Endothelial cell of umbilical vein (primary cell): ENCODE measurements around the gene NRG3. TPM values are rescaled to one million over a fixed set of nuclear protein-coding genes. Genes with fewer than 3 reads are reported as not detected.

Experiments used
- BruUV-seq: library from RNA; stranded (reverse); fragments of 400-500 nt; replicated peaks from 2 replicates; lab custom pipeline; 2021; lab: Mats Ljungman, UMichigan
- CTCF ChIA-PET: fragments of 300-600, 350-600 bp; sonication (Branson Sonifier 250); formaldehyde crosslinking; loops from one replicate; lab custom pipeline; 2021; ENCODE audit warnings: antibody characterized with exemption, inconsistent platforms; lab: Charles Lee
- POLR2A ChIA-PET: fragments of 300-600, 350-600 bp; sonication (Branson Sonifier 250); formaldehyde crosslinking; loops from one replicate; lab custom pipeline; 2021; ENCODE audit warnings: antibody characterized with exemption, inconsistent platforms; lab: Charles Lee
- DNase-seq: peaks from one replicate; pipeline ENCODE4 v3.0.0-alpha.2; 2011; ENCODE audit warnings: low read depth, low spot score
- FAIRE-seq: peaks from 2 replicates; lab custom pipeline; 2011; peaks lifted over from hg19 to GRCh38; lab: Jason Lieb, UNC
- H2AFZ ChIP-seq: 2 replicates; pipeline ENCODE4 v1.6.0; 2012; ENCODE audit warnings: low read depth, low read length, control low read depth, inconsistent platforms
- H3K27ac ChIP-seq: 2 replicates; pipeline ENCODE4 v1.5.1; 2011; ENCODE audit warnings: low read depth, mild to moderate bottlenecking, control low read depth, low read length, moderate library complexity; ENCODE audit not compliant: insufficient read depth
- H3K27me3 ChIP-seq, 2 experiments: 2 replicates each; pipeline versions ENCODE4 v1.6.0 to v1.6.1; 2011; ENCODE audit warnings: low read length in 2 of 2, mixed read lengths in 1 of 2; ENCODE audit not compliant: control insufficient read depth in 2 of 2, insufficient read depth in 2 of 2
- H3K36me3 ChIP-seq, 2 experiments: 2 replicates in 1 of 2; 3 replicates in 1 of 2; pipeline ENCODE4 v1.5.1; 2011; ENCODE audit warnings: low read length in 2 of 2, mild to moderate bottlenecking in 1 of 2, moderate library complexity in 1 of 2; ENCODE audit not compliant: control insufficient read depth in 2 of 2, insufficient read depth in 2 of 2; ENCODE audit errors: extremely low read depth in 1 of 2
- H3K4me1 ChIP-seq: 3 replicates; pipeline ENCODE4 v1.5.1; 2011; ENCODE audit warnings: mild to moderate bottlenecking, low read length; ENCODE audit not compliant: control insufficient read depth, insufficient read depth; ENCODE audit errors: extremely low read depth
- H3K4me2 ChIP-seq: 2 replicates; pipeline ENCODE4 v1.6.1; 2011; ENCODE audit warnings: low read length, control low read depth, mixed read lengths; ENCODE audit not compliant: insufficient read depth
- H3K4me3 ChIP-seq, 3 experiments: fragments of 200-600 bp in 1 of 3; sonication (generic), shearing (Covaris generic) in 1 of 3; replicated peaks in 1 of 3; 2 replicates each; pipeline ENCODE4 v1.5.1; 2011 to 2016; ENCODE audit warnings: control low read depth in 3 of 3, low read length in 3 of 3, mild to moderate bottlenecking in 2 of 3, inconsistent platforms in 1 of 3, low read depth in 1 of 3, moderate library complexity in 1 of 3; ENCODE audit not compliant: insufficient read depth in 1 of 3
- H3K79me2 ChIP-seq: 2 replicates; pipeline ENCODE4 v1.6.0; 2012; ENCODE audit warnings: low read length, inconsistent platforms; ENCODE audit not compliant: control insufficient read depth, insufficient read depth
- H3K9ac ChIP-seq: replicated peaks from 2 replicates; pipeline ENCODE3; 2011; ENCODE audit warnings: low read length, control low read depth; ENCODE audit not compliant: insufficient read depth; ENCODE audit errors: extremely low read depth
- H3K9me1 ChIP-seq: replicated peaks from 3 replicates; pipeline ENCODE4 v1.6.0; 2011; ENCODE audit warnings: mild to moderate bottlenecking, low read length; ENCODE audit not compliant: control insufficient read depth, insufficient read depth; ENCODE audit errors: extremely low read depth
- H3K9me3 ChIP-seq: replicated peaks from 2 replicates; pipeline ENCODE4 v1.5.1; 2012; ENCODE audit warnings: low read length, inconsistent platforms; ENCODE audit not compliant: control insufficient read depth, insufficient read depth
- H4K20me1 ChIP-seq: replicated peaks from 2 replicates; pipeline ENCODE3; 2011; ENCODE audit warnings: mild to moderate bottlenecking, low read length; ENCODE audit not compliant: control insufficient read depth, insufficient read depth; ENCODE audit errors: extremely low read depth
- CTCF ChIP-seq, 2 donors: IDR thresholded peaks; 1 replicate in 1 of 2; 2 replicates in 1 of 2; pipeline ENCODE4 v1.5.1; 2011; ENCODE audit warnings: low read length in 2 of 2, mild to moderate bottlenecking in 2 of 2, moderate library complexity in 2 of 2, control low read depth in 1 of 2, inconsistent platforms in 1 of 2, low read depth in 1 of 2; ENCODE audit not compliant: insufficient read depth in 1 of 2; ENCODE audit errors: extremely low read depth in 1 of 2
- EZH2 ChIP-seq: IDR thresholded peaks from 2 replicates; pipeline ENCODE4 v1.6.1; 2012; ENCODE audit warnings: borderline replicate concordance, low read depth, mild to moderate bottlenecking, moderate library complexity, low read length, inconsistent platforms; ENCODE audit not compliant: severe bottlenecking
- FOS ChIP-seq: IDR thresholded peaks from 2 replicates; pipeline ENCODE4 v1.6.1; 2011; ENCODE audit warnings: mild to moderate bottlenecking, low read length, moderate library complexity, borderline replicate concordance; ENCODE audit not compliant: insufficient read depth
- GATA2 ChIP-seq: IDR thresholded peaks from 2 replicates; pipeline ENCODE4 v1.7.0; 2011; ENCODE audit warnings: low read depth, mild to moderate bottlenecking, moderate library complexity, mixed read lengths, low read length; ENCODE audit not compliant: insufficient read length, insufficient read depth
- JUN ChIP-seq: IDR thresholded peaks from 2 replicates; pipeline ENCODE4 v1.6.1; 2011; ENCODE audit warnings: borderline replicate concordance, low read depth; ENCODE audit not compliant: insufficient read length, insufficient read depth
- MYC ChIP-seq: IDR thresholded peaks from one replicate; pipeline ENCODE4 v1.6.1; 2011; ENCODE audit warnings: mild to moderate bottlenecking, low read depth, low read length
- POLR2A ChIP-seq: IDR thresholded peaks from 2 replicates; pipeline ENCODE4 v1.6.1; 2012; ENCODE audit warnings: low read depth, mild to moderate bottlenecking, control low read depth, low read length
- POLR2AphosphoS5 ChIP-seq: IDR thresholded peaks from 2 replicates; pipeline ENCODE4 v1.6.1; 2012; ENCODE audit warnings: low read depth, mild to moderate bottlenecking, control low read depth, low read length, moderate library complexity; ENCODE audit not compliant: insufficient read depth
- dilution Hi-C: fragments of 300-500 bp; cut with MboI; formaldehyde crosslinking; loops from one replicate; pipeline ENCODE4 v1.15.0; 2019; ENCODE audit warnings: low sequenced_read_pairs; ENCODE audit not compliant: extremely low pct_ligation_motif_present
- intact Hi-C: fragments of 100-400 bp; cut with micrococcal nuclease; formaldehyde crosslinking; loops from one replicate; pipeline ENCODE4 v1.10.0; 2022
- polyA plus RNA-seq, 4 experiments: library from polyadenylated mRNA; depleted of rRNA in 3 of 4; stranded (reverse) in 3 of 4; unstranded in 1 of 4; fragments of >200 nt; gene quantifications; 2 replicates each; pipeline versions ENCODE4 v1.2.1 to v1.2.3, GENCODE V29; 2011 to 2012; ENCODE audit warnings: missing spikeins in 1 of 4
- total RNA-seq: library from RNA; stranded (reverse); gene quantifications from 2 replicates; pipeline ENCODE4 v1.2.3, GENCODE V29; 2021
- TF ChIP-seq, protein P1 (sequence below): IDR thresholded peaks from 2 replicates; pipeline ENCODE4 v1.6.1; 2011; ENCODE audit not compliant: insufficient read depth, insufficient read length

NRG3 gene
- total and polyA plus RNA-seq, 2 donors (not counting 3 experiments of a cell fraction or from before 2014, with no cell fraction given): 1.9 to 3.9 TPM

- Histone ChIP-seq H3K9ac (no peak overlapping the region), H3K4me2 (no peak overlapping the region), H3K27ac (no peak overlapping the region), H4K20me1 (no peaks in the 10 kb centered on the region), H3K9me1 (no peaks in the 10 kb centered on the region), H2AFZ (no peak overlapping the region), H3K9me3 (no peaks in the 10 kb centered on the region), H3K4me3 (no peak overlapping the region), H3K27me3 (no peaks in the 10 kb centered on the region), H3K36me3 (no peaks in the 10 kb centered on the region), H3K79me2 (no peaks in the 10 kb centered on the region), H3K4me1 (no peaks in the 10 kb centered on the region)
- ChIA-PET CTCF (interaction anchor here (0.6 kb wide), 1 partner anchor 332 kb away, joined by 6 read pairs; no protein-coding TSS in a partner anchor), POLR2A (no interaction called here)
- no peak for TF ChIP-seq JUN
- no peak for TF ChIP-seq POLR2A
- no peak for TF ChIP-seq POLR2AphosphoS5
- TF ChIP-seq CTCF (IDR thresholded peaks at IDR 0.05; ENCODE audit: extremely low read depth in 1 of 2, insufficient read depth in 1 of 2, low read depth in 1 of 2, low read length in 2 of 2): no peak
- FAIRE-seq (no peak), DNase-seq (no peak)
- no TSS peak for BruUV-seq
- dilution Hi-C loops (no loop called here), intact Hi-C loops (no loop called here)
Observed at GRCh38 chr10:82477776-82478175, 602.8 kb downstream of the NRG3 start.

- Histone ChIP-seq H3K9me1 (no peaks in the 10 kb centered on the region), H4K20me1 (no peaks in the 10 kb centered on the region), H3K4me3 (no peak overlapping the region), H3K27me3 (no peaks in the 10 kb centered on the region), H3K36me3 (no peaks in the 10 kb centered on the region), H3K9ac (no peak overlapping the region), H2AFZ (no peak overlapping the region), H3K27ac (no peak overlapping the region), H3K79me2 (no peaks in the 10 kb centered on the region), H3K9me3 (no peaks in the 10 kb centered on the region), H3K4me2 (no peak overlapping the region), H3K4me1 (no peaks in the 10 kb centered on the region)
- no TSS peak for BruUV-seq
- no peak for TF ChIP-seq CTCF (IDR thresholded peaks at IDR 0.05; ENCODE audit: extremely low read depth in 1 of 2, insufficient read depth in 1 of 2, low read depth in 1 of 2, low read length in 2 of 2)
- TF ChIP-seq FOS: no peak
- TF ChIP-seq, protein P1, sequence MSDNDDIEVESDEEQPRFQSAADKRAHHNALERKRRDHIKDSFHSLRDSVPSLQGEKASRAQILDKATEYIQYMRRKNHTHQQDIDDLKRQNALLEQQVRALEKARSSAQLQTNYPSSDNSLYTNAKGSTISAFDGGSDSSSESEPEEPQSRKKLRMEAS: no peak
- no peak for TF ChIP-seq JUN
- no peak for TF ChIP-seq POLR2A
- no peak for TF ChIP-seq MYC
- no peak for TF ChIP-seq POLR2AphosphoS5
- no peak for TF ChIP-seq GATA2
- no peak for TF ChIP-seq EZH2
- dilution Hi-C loops: no loop called here
- CTCF ChIA-PET: interaction anchor here (1.0 kb wide), 1 partner anchor 14 kb away, joined by 3 read pairs; no protein-coding TSS in a partner anchor
- FAIRE-seq (no peak), DNase-seq (no peak)
- POLR2A ChIA-PET: no interaction called here
- intact Hi-C loops: no loop called here
Observed at GRCh38 chr10:82492647-82493046, 617.7 kb downstream of the NRG3 start.
